ENCODE data around the gene DNAH14.

DNA sequence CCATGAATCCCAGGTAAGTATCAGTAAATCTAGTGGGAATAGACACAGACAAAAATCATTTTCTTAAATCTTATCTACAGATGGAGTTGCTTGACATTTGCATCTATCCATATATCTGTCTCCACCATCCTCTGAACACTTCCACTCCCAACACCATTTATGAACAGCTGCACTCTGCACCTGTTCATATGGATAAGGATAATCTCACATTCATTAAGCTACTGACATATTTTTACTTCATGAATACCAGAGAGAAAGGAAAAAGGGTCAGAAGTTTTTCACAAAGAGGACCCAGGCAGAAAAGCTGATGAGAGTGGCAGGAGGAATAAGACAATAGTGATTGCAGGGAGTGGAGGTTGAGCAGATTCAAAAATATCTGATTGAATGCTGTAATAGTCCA is 222.6 kb downstream of the DNAH14 start:
- TF ChIP-seq, protein P1, sequence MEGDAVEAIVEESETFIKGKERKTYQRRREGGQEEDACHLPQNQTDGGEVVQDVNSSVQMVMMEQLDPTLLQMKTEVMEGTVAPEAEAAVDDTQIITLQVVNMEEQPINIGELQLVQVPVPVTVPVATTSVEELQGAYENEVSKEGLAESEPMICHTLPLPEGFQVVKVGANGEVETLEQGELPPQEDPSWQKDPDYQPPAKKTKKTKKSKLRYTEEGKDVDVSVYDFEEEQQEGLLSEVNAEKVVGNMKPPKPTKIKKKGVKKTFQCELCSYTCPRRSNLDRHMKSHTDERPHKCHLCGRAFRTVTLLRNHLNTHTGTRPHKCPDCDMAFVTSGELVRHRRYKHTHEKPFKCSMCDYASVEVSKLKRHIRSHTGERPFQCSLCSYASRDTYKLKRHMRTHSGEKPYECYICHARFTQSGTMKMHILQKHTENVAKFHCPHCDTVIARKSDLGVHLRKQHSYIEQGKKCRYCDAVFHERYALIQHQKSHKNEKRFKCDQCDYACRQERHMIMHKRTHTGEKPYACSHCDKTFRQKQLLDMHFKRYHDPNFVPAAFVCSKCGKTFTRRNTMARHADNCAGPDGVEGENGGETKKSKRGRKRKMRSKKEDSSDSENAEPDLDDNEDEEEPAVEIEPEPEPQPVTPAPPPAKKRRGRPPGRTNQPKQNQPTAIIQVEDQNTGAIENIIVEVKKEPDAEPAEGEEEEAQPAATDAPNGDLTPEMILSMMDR (tag by site-specific recombination; IDR thresholded peaks at IDR 0.05), result no peak
- TF ChIP-seq ZNF292 (tag by site-specific recombination; IDR thresholded peaks at IDR 0.05; ENCODE audit: borderline replicate concordance, low read depth) (no peak), ZNF341 (tag by site-specific recombination; IDR thresholded peaks at IDR 0.05; ENCODE audit: low read depth) (no peak)
